Omental fat pad (tissue), 4 donors: ENCODE results near the gene ACSM2A. TPM values are rescaled to one million over a fixed set of nuclear protein-coding genes. Genes with fewer than 3 reads are reported as not detected.
"Not testable (repeated sequence)": the region's sequence is repeated elsewhere in the genome, so short reads cannot be mapped to it uniquely, and the experiment has no call there.

Experiments used
- ATAC-seq: fragments of 150-250 bp; one replicate; pipeline ENCODE4 v1.9.1; 2016; ENCODE audit warnings: mild to moderate bottlenecking, moderate library complexity; ENCODE audit not compliant: low FRiP score
- DNase-seq: peaks from one replicate; pipeline ENCODE4 v3.0.0-alpha.2; 2019; ENCODE audit warnings: low spot score
- total RNA-seq, 4 donors: library from RNA; depleted of rRNA; stranded (reverse); fragments of >200 nt; gene quantifications; one replicate each; pipeline ENCODE4 v1.1.0, GENCODE V29; 2016
- TF ChIP-seq, protein P1 (sequence below), 3 donors: fragments of 450-650 bp; IDR thresholded peaks; one replicate each; pipeline ENCODE4 v1.5.1; 2016 to 2017; ENCODE audit warnings: antibody characterized with exemption in 3 of 3, mild to moderate bottlenecking in 3 of 3, moderate library complexity in 2 of 3

Gene ACSM2A
- total RNA-seq, 4 donors from 2014 or later, result 0.19 to 0.63 TPM; not detected in 2

DNA sequence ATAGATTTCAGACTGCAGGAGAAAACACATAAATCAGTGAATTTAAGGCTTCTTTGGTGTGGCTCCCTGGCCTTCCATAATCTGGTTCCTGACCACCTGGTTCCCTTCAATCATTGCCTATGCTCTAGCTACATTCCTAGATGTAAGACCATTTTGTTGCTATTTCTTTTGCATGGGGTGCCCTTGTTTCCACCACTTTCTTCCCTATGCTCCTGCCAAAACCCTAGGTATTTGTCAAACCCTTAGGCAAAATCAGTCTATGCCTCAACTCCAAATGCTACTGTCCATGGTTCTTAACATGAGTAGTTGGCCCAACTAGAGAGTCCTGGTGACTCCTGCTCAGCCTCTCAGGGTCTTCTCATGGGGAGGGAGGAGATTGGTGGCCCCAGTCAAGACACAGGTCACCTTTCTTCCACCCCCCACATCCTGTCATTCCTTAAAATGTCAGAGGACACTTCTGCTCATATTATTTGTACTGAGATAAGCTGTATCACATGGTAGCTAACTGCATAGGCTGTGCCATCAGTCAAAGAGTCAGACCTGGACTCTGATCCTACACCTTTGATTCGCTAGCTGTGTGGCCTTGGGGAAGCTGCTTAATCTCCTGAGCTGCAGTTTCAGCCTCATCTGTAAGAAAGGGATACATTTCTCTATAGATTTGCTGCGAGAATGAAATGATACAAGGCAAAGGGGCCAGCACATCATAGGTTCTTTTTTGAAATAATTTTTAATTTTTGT is 27.0 kb upstream of the ACSM2A start:
- ATAC-seq (no peak), DNase-seq (no peak)
- TF ChIP-seq, protein P1, sequence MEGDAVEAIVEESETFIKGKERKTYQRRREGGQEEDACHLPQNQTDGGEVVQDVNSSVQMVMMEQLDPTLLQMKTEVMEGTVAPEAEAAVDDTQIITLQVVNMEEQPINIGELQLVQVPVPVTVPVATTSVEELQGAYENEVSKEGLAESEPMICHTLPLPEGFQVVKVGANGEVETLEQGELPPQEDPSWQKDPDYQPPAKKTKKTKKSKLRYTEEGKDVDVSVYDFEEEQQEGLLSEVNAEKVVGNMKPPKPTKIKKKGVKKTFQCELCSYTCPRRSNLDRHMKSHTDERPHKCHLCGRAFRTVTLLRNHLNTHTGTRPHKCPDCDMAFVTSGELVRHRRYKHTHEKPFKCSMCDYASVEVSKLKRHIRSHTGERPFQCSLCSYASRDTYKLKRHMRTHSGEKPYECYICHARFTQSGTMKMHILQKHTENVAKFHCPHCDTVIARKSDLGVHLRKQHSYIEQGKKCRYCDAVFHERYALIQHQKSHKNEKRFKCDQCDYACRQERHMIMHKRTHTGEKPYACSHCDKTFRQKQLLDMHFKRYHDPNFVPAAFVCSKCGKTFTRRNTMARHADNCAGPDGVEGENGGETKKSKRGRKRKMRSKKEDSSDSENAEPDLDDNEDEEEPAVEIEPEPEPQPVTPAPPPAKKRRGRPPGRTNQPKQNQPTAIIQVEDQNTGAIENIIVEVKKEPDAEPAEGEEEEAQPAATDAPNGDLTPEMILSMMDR (IDR thresholded peaks at IDR 0.05), result no peak

- not testable (repeated sequence) for ATAC-seq, DNase-seq
Observed at GRCh38 chr16:20427401-20427797, 23.9 kb upstream of the ACSM2A start.

DNA sequence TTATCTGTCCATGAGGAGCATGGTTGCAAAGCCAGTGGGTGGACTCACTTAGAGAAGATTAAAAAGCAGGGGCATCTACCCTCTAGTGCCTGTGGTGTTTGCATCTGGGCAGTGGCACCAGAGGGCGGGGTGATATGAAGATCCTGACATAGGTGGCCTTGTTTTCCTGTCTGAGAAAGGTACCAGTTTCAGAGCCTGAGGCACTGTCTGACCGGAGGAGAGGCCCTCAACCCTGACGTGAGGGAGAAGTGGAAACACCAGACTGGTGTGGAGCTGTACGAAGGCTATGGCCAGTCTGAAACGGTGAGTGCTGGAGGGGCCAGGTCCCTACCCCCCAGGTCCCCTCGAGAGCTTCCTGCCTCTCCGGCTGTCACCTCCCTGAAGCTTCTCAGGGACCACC is 21.8 kb upstream of the ACSM2A start:
- not testable (repeated sequence) for DNase-seq, ATAC-seq

DNA sequence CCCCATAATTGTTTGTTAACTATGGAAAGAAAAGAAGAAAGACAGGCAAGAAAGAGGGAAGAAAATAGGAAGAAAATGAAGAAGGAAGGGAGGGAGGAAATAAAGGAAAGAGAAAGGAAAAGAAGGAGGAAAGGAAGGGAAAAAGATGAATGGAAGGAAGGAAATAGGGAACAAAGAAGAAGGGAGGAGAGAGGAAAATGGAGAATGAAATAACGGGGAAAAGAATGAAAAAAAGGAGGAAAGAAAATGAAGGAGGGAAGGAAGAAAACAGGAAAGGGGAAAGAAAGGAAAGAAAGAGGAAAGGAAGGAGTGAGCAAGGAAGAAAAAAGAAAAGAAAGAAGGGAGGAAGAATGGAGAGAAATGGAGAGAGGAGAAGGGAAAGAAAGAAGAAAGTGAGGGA is 20.8 kb upstream of the ACSM2A start:
- not testable (repeated sequence) for ATAC-seq, DNase-seq

DNA sequence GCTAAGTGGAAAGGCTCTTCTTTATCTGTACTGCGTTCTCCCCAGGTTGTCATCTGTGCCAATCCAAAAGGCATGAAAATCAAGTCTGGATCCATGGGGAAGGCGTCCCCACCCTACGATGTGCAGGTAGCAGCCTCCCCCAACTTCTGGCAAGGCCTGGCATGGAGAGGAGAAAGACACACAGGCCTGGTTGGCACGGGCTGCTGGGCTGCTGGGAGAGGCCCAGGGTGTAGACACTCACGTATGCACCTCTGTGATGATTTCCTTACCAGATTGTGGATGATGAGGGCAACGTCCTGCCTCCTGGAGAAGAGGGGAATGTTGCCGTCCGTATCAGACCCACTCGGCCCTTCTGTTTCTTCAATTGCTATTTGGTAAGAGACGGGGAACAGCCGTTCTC is 20.4 kb upstream of the ACSM2A start:
- no peak for ATAC-seq
- DNase-seq, result no peak
- TF ChIP-seq, protein P1 (IDR thresholded peaks at IDR 0.05), result no peak

GRCh38 chr16:20438950-20439349 is 12.4 kb upstream of the ACSM2A start:
- not testable (repeated sequence) for ATAC-seq, DNase-seq

- ATAC-seq, result peak; percentile 71
- not testable (repeated sequence) for DNase-seq
Observed at GRCh38 chr16:20439820-20440231, 11.5 kb upstream of the ACSM2A start.

- DNase-seq, ATAC-seq: not testable (repeated sequence)
Observed at GRCh38 chr16:20440731-20441130, 10.6 kb upstream of the ACSM2A start.

DNA sequence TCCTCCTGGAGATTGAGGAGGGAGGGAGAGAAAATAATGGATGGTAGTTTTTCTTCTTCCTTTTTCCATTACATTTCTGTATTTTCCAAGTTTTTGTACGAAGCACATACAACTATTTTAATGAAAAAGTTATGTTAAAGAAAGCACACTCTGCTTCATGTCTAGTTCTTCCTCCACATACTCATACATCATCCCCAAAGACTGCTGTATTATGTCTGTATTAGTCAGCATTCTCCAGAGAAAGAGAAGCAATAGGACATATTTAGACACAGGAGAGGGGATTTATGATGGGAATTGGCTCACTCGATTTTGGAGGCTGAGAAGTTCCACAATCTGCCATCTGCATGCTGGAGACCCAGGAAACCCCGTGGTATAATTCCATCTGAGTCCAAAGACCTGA is 10.1 kb upstream of the ACSM2A start:
- TF ChIP-seq, protein P1 (IDR thresholded peaks at IDR 0.05), result no peak
- DNase-seq (no peak), ATAC-seq (no peak)

DNA sequence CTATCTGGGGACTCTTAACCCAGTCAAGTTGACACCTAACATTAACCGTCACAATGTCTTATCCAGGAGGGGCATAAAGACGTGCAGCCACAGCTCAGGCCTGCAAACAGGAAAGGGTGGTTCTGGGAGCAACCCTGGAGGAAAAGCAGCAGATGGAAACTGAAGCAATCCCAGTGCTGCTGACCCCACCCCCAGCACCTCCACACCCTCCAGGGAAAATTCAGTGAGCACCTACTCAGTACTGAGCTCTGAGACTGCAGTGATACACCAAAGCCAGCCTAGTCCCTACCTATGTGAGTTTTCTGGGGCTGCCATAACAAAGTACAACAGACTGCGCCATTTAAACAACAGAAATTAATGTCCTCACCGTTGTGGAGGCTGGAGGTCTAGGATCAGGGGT is 9.5 kb upstream of the ACSM2A start:
- ATAC-seq, result not testable (repeated sequence)

DNA sequence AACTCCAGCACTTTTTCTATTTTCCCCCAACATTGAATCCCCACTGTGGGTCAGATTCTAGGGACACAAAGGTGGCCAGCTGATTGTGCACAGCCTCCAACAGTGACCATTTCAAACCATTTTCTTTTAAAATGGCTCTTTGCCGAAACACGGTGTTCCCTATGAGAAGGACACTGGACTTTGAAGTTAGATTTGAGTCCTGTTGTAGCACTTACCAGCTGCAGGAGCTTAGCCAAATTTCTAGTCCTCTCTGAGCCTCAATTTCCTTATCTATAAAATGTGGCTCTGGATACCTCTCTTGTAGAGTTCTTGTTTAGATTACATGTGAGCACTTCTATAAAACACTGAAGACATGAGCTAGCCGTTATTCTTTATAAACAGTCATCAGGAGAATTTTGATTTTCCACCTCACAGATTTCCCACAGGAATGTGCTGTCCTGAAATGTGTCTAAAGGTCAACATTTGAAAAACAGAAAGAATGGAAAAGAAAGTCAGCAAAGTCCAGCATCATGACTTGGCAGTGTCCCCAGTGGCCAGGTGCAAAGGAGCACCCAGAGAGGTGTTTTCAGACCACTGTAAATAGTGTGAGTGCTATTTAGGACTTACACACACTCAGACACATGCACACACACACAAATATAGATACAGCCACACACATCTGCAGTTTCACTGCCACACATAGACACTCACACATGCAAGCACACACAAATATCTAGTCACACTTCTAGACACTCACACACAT is 4.5 kb upstream of the ACSM2A start:
- ATAC-seq, DNase-seq: not testable (repeated sequence)

More for the DNA sequence above, 9.5 kb upstream of the ACSM2A start:
- DNase-seq, result not testable (repeated sequence)

GRCh38 chr16:20453633-20454032 is 2.3 kb downstream of the ACSM2A start:
- ATAC-seq, DNase-seq: not testable (repeated sequence)

GRCh38 chr16:20459227-20459626 is 7.9 kb downstream of the ACSM2A start:
- ATAC-seq, DNase-seq: not testable (repeated sequence)

DNA sequence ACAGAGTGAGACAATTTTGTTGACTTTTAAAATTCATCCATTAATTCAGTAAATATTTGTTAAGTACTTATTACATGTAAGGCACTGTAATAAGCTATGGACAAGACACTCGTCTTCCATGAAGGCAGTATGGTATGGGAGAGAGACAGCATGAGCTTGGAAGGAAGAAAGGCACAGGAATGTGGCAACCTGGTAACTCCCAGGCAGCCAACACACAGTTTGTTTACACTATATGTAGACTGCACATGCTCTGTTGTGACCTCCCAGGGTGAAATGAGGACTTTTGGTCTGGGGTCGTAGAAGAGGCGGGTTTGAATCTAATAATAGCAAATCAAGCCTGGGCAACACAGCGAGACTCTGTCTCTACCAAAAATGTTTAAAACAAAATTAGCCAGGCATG is 9.0 kb downstream of the ACSM2A start:
- not testable (repeated sequence) for ATAC-seq, DNase-seq

- DNase-seq, ATAC-seq: not testable (repeated sequence)
Observed at GRCh38 chr16:20468954-20469353, 17.6 kb downstream of the ACSM2A start.

DNA sequence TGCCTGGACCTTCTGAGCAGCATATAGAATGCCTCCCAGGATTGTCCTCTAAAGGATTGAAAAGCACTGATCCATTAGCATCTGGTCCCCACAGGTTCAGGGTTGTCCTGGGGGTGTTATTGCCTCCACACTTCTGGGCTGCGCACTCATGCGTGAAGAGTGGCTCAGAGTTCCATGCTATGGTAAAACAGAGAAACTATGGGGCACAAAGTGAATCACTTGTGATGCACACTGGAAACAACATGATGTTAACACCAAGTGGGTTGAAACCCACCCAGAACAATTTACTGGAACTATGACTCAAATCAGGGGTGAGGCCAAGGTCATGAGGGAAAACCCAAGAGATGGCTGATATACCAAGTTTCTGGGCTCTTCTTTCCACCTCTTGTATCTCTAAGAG is 18.6 kb downstream of the ACSM2A start:
- DNase-seq, result not testable (repeated sequence)

More for the DNA sequence above, 18.6 kb downstream of the ACSM2A start:
- not testable (repeated sequence) for ATAC-seq
